GM12878 (cell line): ENCODE results near the gene TYRP1. TPM values are rescaled to one million over a fixed set of nuclear protein-coding genes. Genes with fewer than 3 reads are reported as not detected.
A peak's percentile ranks its signal among the peaks of the same experiment; 100 is the strongest.

ENCODE experiments used
- ATAC-seq: fragments of 200-7000 bp; cut with Tn5 transposase; 3 replicates; pipeline ENCODE4 v1.9.1; 2020; ENCODE audit warnings: mild to moderate bottlenecking, moderate library complexity
- BruUV-seq: library from RNA; stranded (reverse); fragments of 400-500 nt; replicated peaks from 2 replicates; lab custom pipeline; 2021; lab: Mats Ljungman, UMichigan
- CTCF ChIA-PET: fragments of 300-600 bp; sonication (Branson Sonifier 250); formaldehyde crosslinking; extraction: SDS; loops from one replicate; lab custom pipeline; 2021; ENCODE audit warnings: inconsistent platforms; lab: Yijun Ruan, JAX
- POLR2A ChIA-PET: fragments of 350-600 bp; formaldehyde crosslinking; extraction: SDS; loops from one replicate; lab custom pipeline; 2021; ENCODE audit warnings: inconsistent platforms; lab: Charles Lee
- RAD21 ChIA-PET: fragments of 300-600 bp; sonication (Branson Sonifier 250); formaldehyde crosslinking; loops from one replicate; lab custom pipeline; 2023; ENCODE audit warnings: antibody characterized with exemption; ENCODE audit not compliant: unreplicated experiment; lab: Charles Lee
- SMC1A ChIA-PET: fragments of 300-600 bp; sonication (Branson Sonifier 250); formaldehyde crosslinking; loops from one replicate; lab custom pipeline; 2023; ENCODE audit not compliant: unreplicated experiment, uncharacterized antibody; lab: Charles Lee
- DNase-seq: peaks from one replicate; pipeline ENCODE4 v3.0.0-alpha.2; 2011; ENCODE audit warnings: low read depth, low spot score
- FAIRE-seq: peaks from 3 replicates; lab custom pipeline; 2011; peaks lifted over from hg19 to GRCh38; lab: Jason Lieb, UNC
- H2AFZ ChIP-seq: 2 replicates; pipeline ENCODE4 v1.6.0; 2011; ENCODE audit warnings: low read depth, low read length, control low read depth; ENCODE audit not compliant: control insufficient read depth
- H3K27ac ChIP-seq: 2 replicates; pipeline ENCODE4 v1.5.1; 2011; ENCODE audit warnings: control low read depth; ENCODE audit not compliant: control insufficient read depth, insufficient read depth
- H3K27me3 ChIP-seq, 2 experiments: replicated peaks in 1 of 2; 2 replicates each; pipeline versions ENCODE4 v1.6.0 to v1.6.1; 2011; ENCODE audit warnings: low read length in 1 of 2; ENCODE audit not compliant: control insufficient read depth in 2 of 2, insufficient read depth in 2 of 2
- H3K36me3 ChIP-seq, 2 experiments: 2 replicates each; pipeline ENCODE4 v1.5.1; 2011; ENCODE audit warnings: low read length in 1 of 2; ENCODE audit not compliant: control insufficient read depth in 2 of 2, insufficient read depth in 2 of 2
- H3K4me1 ChIP-seq: 2 replicates; pipeline ENCODE4 v1.6.1; 2011; ENCODE audit warnings: mild to moderate bottlenecking, low read length, moderate library complexity, mixed read lengths; ENCODE audit not compliant: control insufficient read depth, insufficient read depth
- H3K4me2 ChIP-seq: 2 replicates; pipeline ENCODE4 v1.6.0; 2011; ENCODE audit warnings: control low read depth; ENCODE audit not compliant: control insufficient read depth, insufficient read depth
- H3K4me3 ChIP-seq: fragments of 200-600 bp; sonication (generic); 2 replicates; pipeline ENCODE4 v1.5.1; 2016
- H3K79me2 ChIP-seq: 2 replicates; pipeline ENCODE4 v1.6.0; 2011; ENCODE audit warnings: low read length; ENCODE audit not compliant: control insufficient read depth, insufficient read depth
- H3K9ac ChIP-seq: 2 replicates; pipeline ENCODE4 v1.8.0; 2011; ENCODE audit warnings: low read length, control low read depth, mixed read lengths; ENCODE audit not compliant: control insufficient read depth, insufficient read depth
- H3K9me3 ChIP-seq: replicated peaks from 3 replicates; pipeline ENCODE4 v1.5.1; 2011; ENCODE audit warnings: mild to moderate bottlenecking, low read length; ENCODE audit not compliant: control insufficient read depth, insufficient read depth
- H4K20me1 ChIP-seq: 2 replicates; pipeline ENCODE4 v1.6.0; 2011; ENCODE audit not compliant: control insufficient read depth, insufficient read depth
- BMI1 ChIP-seq: fragments of 450-650 bp; IDR thresholded peaks from 2 replicates; pipeline ENCODE4 v1.6.1; 2016; ENCODE audit warnings: mild to moderate bottlenecking, moderate library complexity, borderline replicate concordance
- CBX5 ChIP-seq: sonication (generic); IDR thresholded peaks from 2 replicates; pipeline ENCODE4 v1.6.1; 2016; ENCODE audit warnings: low read depth, moderate library complexity, mild to moderate bottlenecking, inconsistent platforms
- DPF2 ChIP-seq: fragments of 450-650 bp; IDR thresholded peaks from 2 replicates; pipeline ENCODE4 v1.6.1; 2017; ENCODE audit warnings: mild to moderate bottlenecking
- EED ChIP-seq: sonication (generic); IDR thresholded peaks from 2 replicates; pipeline ENCODE4 v1.6.1; 2016; ENCODE audit warnings: antibody characterized with exemption, low read depth
- HDAC2 ChIP-seq: fragments of 200-600 bp; sonication (generic); IDR thresholded peaks from 2 replicates; pipeline ENCODE4 v1.6.1; 2017
- IKZF1 ChIP-seq: fragments of 450-650 bp; conservative IDR thresholded peaks from 2 replicates; pipeline ENCODE4 v1.6.1; 2017; ENCODE audit warnings: antibody characterized with exemption, mild to moderate bottlenecking
- KDM1A ChIP-seq: fragments of 200-600 bp; sonication (generic); IDR thresholded peaks from 2 replicates; pipeline ENCODE4 v1.6.1; 2016; ENCODE audit warnings: borderline replicate concordance
- LARP7 ChIP-seq: fragments of 450-650 bp; IDR thresholded peaks from 2 replicates; pipeline ENCODE4 v1.6.1; 2017; ENCODE audit warnings: mild to moderate bottlenecking
- MEF2B ChIP-seq: fragments of 450-650 bp; IDR thresholded peaks from 2 replicates; pipeline ENCODE4 v1.6.1; 2018; ENCODE audit warnings: mild to moderate bottlenecking, moderate library complexity; ENCODE audit not compliant: partially characterized antibody, poor library complexity, severe bottlenecking
- MTA2 ChIP-seq: fragments of 450-650 bp; IDR thresholded peaks from 2 replicates; pipeline ENCODE4 v1.6.1; 2016; ENCODE audit warnings: low read depth, mild to moderate bottlenecking, moderate library complexity
- MYB ChIP-seq: fragments of 150-350 bp; IDR thresholded peaks from 2 replicates; pipeline ENCODE4 v1.6.1; 2014; ENCODE audit warnings: mild to moderate bottlenecking, low read depth, low read length, borderline replicate concordance
- NFIC ChIP-seq: IDR thresholded peaks from 2 replicates; pipeline ENCODE4 v1.6.1; 2012; ENCODE audit warnings: low read depth, mild to moderate bottlenecking, inconsistent platforms, low read length, moderate library complexity
- PAX8 ChIP-seq: fragments of 450-650 bp; IDR thresholded peaks from 2 replicates; pipeline ENCODE4 v1.6.1; 2017; ENCODE audit warnings: mild to moderate bottlenecking, moderate library complexity
- RAD21 ChIP-seq: IDR thresholded peaks from 2 replicates; pipeline ENCODE4 v1.6.1; 2011; ENCODE audit warnings: mild to moderate bottlenecking, low read depth, low read length, moderate library complexity; ENCODE audit not compliant: insufficient read depth
- SIN3A ChIP-seq: IDR thresholded peaks from 2 replicates; pipeline ENCODE4 v1.6.1; 2012; ENCODE audit warnings: low read depth, low read length, improper control_type of control experiment
- SP1 ChIP-seq: IDR thresholded peaks from one replicate; pipeline ENCODE4 v1.6.1; 2011; ENCODE audit warnings: low read depth, low read length
- SUZ12 ChIP-seq: fragments of 200-600 bp; sonication (generic); IDR thresholded peaks from one replicate; pipeline ENCODE4 v1.6.1; 2018; ENCODE audit warnings: antibody characterized with exemption, mild to moderate bottlenecking; ENCODE audit not compliant: unreplicated experiment
- ZNF24 ChIP-seq: fragments of 450-650 bp; IDR thresholded peaks from 2 replicates; pipeline ENCODE4 v1.6.1; 2017; ENCODE audit warnings: antibody characterized with exemption, mild to moderate bottlenecking
- WGBS: methylation state at CpG from one replicate; pipeline ENCODE4 v1.1.6; 2016; ENCODE audit warnings: low lambda C conversion rate; ENCODE audit not compliant: insufficient replicate concordance, insufficient coverage; ENCODE audit errors: missing lambda C conversion rate; 5-methylcytosine and 5-hydroxymethylcytosine counted together
- in situ Hi-C: fragments of 300-500 bp; cut with MboI; formaldehyde crosslinking; loops from 9 replicates; pipeline ENCODE4 v1.14.3; 2018; ENCODE audit warnings: mixed read lengths
- intact Hi-C: fragments of 100-400 bp; cut with micrococcal nuclease; formaldehyde crosslinking; loops from one replicate; pipeline ENCODE4 v1.14.2; 2022; ENCODE audit not compliant: unreplicated experiment
- polyA plus RNA-seq, 11 experiments: library from polyadenylated mRNA; depleted of rRNA in 4 of 11; unstranded in 6 of 11; stranded (reverse) in 5 of 11; fragments of >200 nt; fragmentation: Nextera tagmentation in 4 of 11; fragmentation: Illumina TruSeq in 1 of 11; extraction: Ambion mirVana in 4 of 11; extraction: Trizol in 1 of 11; gene quantifications; 1 replicate in 1 of 11; 2 replicates in 10 of 11; pipeline versions ENCODE4 v1.2.1 to v1.2.3, GENCODE V29; 2011 to 2016; ENCODE audit warnings: inconsistent platforms in 2 of 11, missing spikeins in 2 of 11, low read depth in 1 of 11
- total RNA-seq, 4 experiments: library from RNA; depleted of rRNA in 3 of 4; stranded (reverse); fragments of >200 nt in 3 of 4; fragmentation: Illumina TruSeq in 1 of 4; extraction: Trizol in 1 of 4; gene quantifications; 2 replicates each; pipeline versions ENCODE4 v1.2.1 to v1.2.3, GENCODE V29; 2013 to 2021
- TF ChIP-seq, protein P1 (sequence below): IDR thresholded peaks from 2 replicates; pipeline ENCODE4 v1.6.1; 2011; ENCODE audit warnings: mild to moderate bottlenecking, low read depth, low read length, moderate library complexity; ENCODE audit not compliant: insufficient replicate concordance
- TF ChIP-seq, protein P2 (sequence below): fragments of 450-650 bp; conservative IDR thresholded peaks from 2 replicates; pipeline ENCODE4 v1.6.1; 2017; ENCODE audit warnings: mild to moderate bottlenecking, moderate library complexity

TYRP1 gene
- total and polyA plus RNA-seq, 10 of the 15 experiments (the other 5 are each of a cell fraction or from before 2014, with no cell fraction given): 0.01 TPM; not detected in 9

DNA sequence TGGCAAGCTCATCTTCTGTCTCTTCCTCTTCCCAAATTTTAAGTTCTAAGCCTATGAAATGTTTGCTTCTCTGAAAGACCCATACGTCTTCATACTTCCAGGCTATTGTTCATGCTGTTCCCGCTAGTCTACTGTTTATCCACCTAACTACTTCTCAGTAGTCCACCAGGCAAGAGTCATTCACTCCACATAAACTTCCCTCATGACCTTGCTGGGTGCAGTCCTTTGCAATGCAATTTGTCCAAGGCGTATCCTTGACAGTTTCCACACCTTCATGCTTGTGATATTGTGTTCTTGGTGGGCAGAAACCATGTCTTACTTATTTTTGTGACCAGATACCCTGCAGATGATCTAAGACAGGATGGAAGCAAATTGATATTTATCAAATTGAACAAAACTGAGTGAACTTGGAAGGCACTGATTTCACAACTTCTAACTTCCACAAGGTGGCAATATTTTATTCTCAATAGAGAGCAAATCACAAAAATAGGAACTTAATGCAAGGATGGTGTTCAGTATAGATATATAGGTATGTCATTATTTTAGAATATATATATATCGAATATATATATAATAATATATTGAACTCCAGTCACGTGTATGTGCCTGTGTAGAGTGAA lies 30.3 kb downstream of the TYRP1 start:
- in situ Hi-C loops: loop anchor here (5.0 kb wide), 2 partner anchors 99 to 364 kb away; no protein-coding TSS in a partner anchor
- TF ChIP-seq SUZ12 (no peak), LARP7 (no peak), ZNF24 (no peak), NFIC (no peak), HDAC2 (no peak), DPF2 (no peak), SIN3A (no peak), PAX8 (no peak), SP1 (no peak), RAD21 (peak; percentile 51), EED (no peak), MTA2 (no peak), KDM1A (no peak), BMI1 (no peak), MYB (no peak), CBX5 (no peak), IKZF1 (no peak), MEF2B (no peak)
- TF ChIP-seq, protein P1, sequence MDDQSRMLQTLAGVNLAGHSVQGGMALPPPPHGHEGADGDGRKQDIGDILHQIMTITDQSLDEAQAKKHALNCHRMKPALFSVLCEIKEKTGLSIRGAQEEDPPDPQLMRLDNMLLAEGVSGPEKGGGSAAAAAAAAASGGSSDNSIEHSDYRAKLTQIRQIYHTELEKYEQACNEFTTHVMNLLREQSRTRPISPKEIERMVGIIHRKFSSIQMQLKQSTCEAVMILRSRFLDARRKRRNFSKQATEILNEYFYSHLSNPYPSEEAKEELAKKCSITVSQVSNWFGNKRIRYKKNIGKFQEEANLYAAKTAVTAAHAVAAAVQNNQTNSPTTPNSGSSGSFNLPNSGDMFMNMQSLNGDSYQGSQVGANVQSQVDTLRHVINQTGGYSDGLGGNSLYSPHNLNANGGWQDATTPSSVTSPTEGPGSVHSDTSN: no peak
- TF ChIP-seq, protein P2, sequence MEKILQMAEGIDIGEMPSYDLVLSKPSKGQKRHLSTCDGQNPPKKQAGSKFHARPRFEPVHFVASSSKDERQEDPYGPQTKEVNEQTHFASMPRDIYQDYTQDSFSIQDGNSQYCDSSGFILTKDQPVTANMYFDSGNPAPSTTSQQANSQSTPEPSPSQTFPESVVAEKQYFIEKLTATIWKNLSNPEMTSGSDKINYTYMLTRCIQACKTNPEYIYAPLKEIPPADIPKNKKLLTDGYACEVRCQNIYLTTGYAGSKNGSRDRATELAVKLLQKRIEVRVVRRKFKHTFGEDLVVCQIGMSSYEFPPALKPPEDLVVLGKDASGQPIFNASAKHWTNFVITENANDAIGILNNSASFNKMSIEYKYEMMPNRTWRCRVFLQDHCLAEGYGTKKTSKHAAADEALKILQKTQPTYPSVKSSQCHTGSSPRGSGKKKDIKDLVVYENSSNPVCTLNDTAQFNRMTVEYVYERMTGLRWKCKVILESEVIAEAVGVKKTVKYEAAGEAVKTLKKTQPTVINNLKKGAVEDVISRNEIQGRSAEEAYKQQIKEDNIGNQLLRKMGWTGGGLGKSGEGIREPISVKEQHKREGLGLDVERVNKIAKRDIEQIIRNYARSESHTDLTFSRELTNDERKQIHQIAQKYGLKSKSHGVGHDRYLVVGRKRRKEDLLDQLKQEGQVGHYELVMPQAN: no peak

More for the DNA sequence above, 30.3 kb downstream of the TYRP1 start:
- BruUV-seq: no TSS peak
- Histone ChIP-seq H3K4me3 (no peak overlapping the region), H3K9ac (no peak overlapping the region), H3K36me3 (no peaks in the 10 kb centered on the region), H4K20me1 (no peaks in the 10 kb centered on the region), H3K27ac (no peak overlapping the region), H3K9me3 (no peaks in the 10 kb centered on the region), H2AFZ (no peak overlapping the region), H3K27me3 (no peaks in the 10 kb centered on the region), H3K4me2 (no peak overlapping the region), H3K79me2 (no peaks in the 10 kb centered on the region), H3K4me1 (no peaks in the 10 kb centered on the region)
- intact Hi-C loops: loop anchor here (1.0 to 10.0 kb wide), 5 partner anchors 54 to 365 kb away; partner anchors contain the start of gene LURAP1L
- WGBS: 2% methylated on average over 5 of the region's 5 CpGs
- RAD21 ChIA-PET: interaction anchor here (0.5 to 4.1 kb wide), 10 partner anchors 12 to 367 kb away, joined by 3 to 21 read pairs (median 6); no protein-coding TSS in a partner anchor
- CTCF ChIA-PET: interaction anchor here (0.7 to 9.0 kb wide), 19 partner anchors 9 to 367 kb away, joined by 3 to 72 read pairs (median 7); partner anchors contain the start of gene LURAP1L
- peak; percentile 61 for ATAC-seq
- POLR2A ChIA-PET: interaction anchor here (0.5 kb wide), 1 partner anchor 22 kb away, joined by 4 read pairs; no protein-coding TSS in a partner anchor
- no peak for DNase-seq
- no peak for FAIRE-seq
- SMC1A ChIA-PET: interaction anchor here (0.6 to 5.3 kb wide), 19 partner anchors 13 to 1288 kb away, joined by 3 to 38 read pairs (median 4); partner anchors contain the start of gene LURAP1L
